WTC11 (cell line): ENCODE measurements around the gene DMKN. TPM values are rescaled to one million over a fixed set of nuclear protein-coding genes. Genes with fewer than 3 reads are reported as not detected.

Source experiments
- ATAC-seq: fragments of 200-7000 bp; cut with Tn5 transposase; 2 replicates; pipeline ENCODE4 v1.10.0; 2021; ENCODE audit warnings: mild to moderate bottlenecking, moderate library complexity
- CTCF ChIA-PET: fragments of 300-600 bp; sonication (Branson Sonifier 250); formaldehyde crosslinking; loops from one replicate; lab custom pipeline; 2021; ENCODE audit warnings: antibody characterized with exemption; lab: Charles Lee
- POLR2A ChIA-PET: fragments of 350-600 bp; sonication (Branson Sonifier 250); formaldehyde crosslinking; loops from one replicate; lab custom pipeline; 2021; ENCODE audit warnings: antibody characterized with exemption; lab: Charles Lee
- DNase-seq: peaks from one replicate; pipeline ENCODE4 v3.0.0; 2021; ENCODE audit warnings: low spot score
- H3K27ac Mint-ChIP-seq: 2 replicates; pipeline ENCODE4 v1.8.0; 2021; ENCODE audit warnings: mixed read lengths
- H3K27me3 Mint-ChIP-seq: 2 replicates; pipeline ENCODE4 v1.8.0; 2021; ENCODE audit warnings: low read depth, mild to moderate bottlenecking, moderate library complexity, mixed read lengths
- H3K36me3 Mint-ChIP-seq: 2 replicates; pipeline ENCODE4 v1.8.0; 2021; ENCODE audit warnings: mixed read lengths
- H3K4me1 Mint-ChIP-seq: 2 replicates; pipeline ENCODE4 v1.8.0; 2022; ENCODE audit warnings: mixed read lengths
- H3K4me3 Mint-ChIP-seq: 2 replicates; pipeline ENCODE4 v1.8.0; 2021; ENCODE audit warnings: mild to moderate bottlenecking, moderate library complexity, mixed read lengths
- H3K9me3 Mint-ChIP-seq: 2 replicates; pipeline ENCODE4 v1.8.0; 2021; ENCODE audit warnings: mixed read lengths
- CREB1 ChIP-seq: sonication (generic); formaldehyde crosslinking; IDR thresholded peaks from 2 replicates; pipeline ENCODE4 v1.8.0; 2023; ENCODE audit warnings: mild to moderate bottlenecking, missing genetic modification reagents
- CREM ChIP-seq: sonication (generic); formaldehyde crosslinking; IDR thresholded peaks from 2 replicates; pipeline ENCODE4 v1.8.1; 2022; ENCODE audit warnings: mild to moderate bottlenecking, missing genetic modification reagents, moderate library complexity
- GTF2I ChIP-seq: fragments of 250-450 bp; sonication (Bioruptor Pico); conservative IDR thresholded peaks from 2 replicates; pipeline ENCODE4 v1.4.0; 2021; ENCODE audit warnings: mild to moderate bottlenecking
- JAZF1 ChIP-seq: fragments of 250-450 bp; sonication (Bioruptor Pico); IDR thresholded peaks from 2 replicates; pipeline ENCODE4 v1.9.0; 2021; ENCODE audit warnings: moderate library complexity, mild to moderate bottlenecking, inconsistent platforms
- JUN ChIP-seq: sonication (generic); formaldehyde crosslinking; IDR thresholded peaks from 2 replicates; pipeline ENCODE4 v1.8.0; 2023; ENCODE audit warnings: mild to moderate bottlenecking, missing genetic modification reagents
- KAT7 ChIP-seq: sonication (generic); formaldehyde crosslinking; IDR thresholded peaks from 2 replicates; pipeline ENCODE4 v1.8.1; 2023; ENCODE audit warnings: missing genetic modification reagents, mild to moderate bottlenecking, borderline replicate concordance
- NR2C2 ChIP-seq: sonication (generic); formaldehyde crosslinking; IDR thresholded peaks from 2 replicates; pipeline ENCODE4 v1.8.0; 2022; ENCODE audit warnings: mild to moderate bottlenecking, missing genetic modification reagents
- PRRX2 ChIP-seq: fragments of 250-450 bp; sonication (Bioruptor Pico); IDR thresholded peaks from 2 replicates; pipeline ENCODE4 v1.8.0; 2021; ENCODE audit warnings: mild to moderate bottlenecking
- SOX15 ChIP-seq: fragments of 250-450 bp; sonication (Bioruptor Pico); IDR thresholded peaks from 2 replicates; pipeline ENCODE4 v1.9.0; 2021; ENCODE audit warnings: mild to moderate bottlenecking
- SP1 ChIP-seq: sonication (generic); formaldehyde crosslinking; conservative IDR thresholded peaks from 2 replicates; pipeline ENCODE4 v1.8.1; 2022; ENCODE audit warnings: missing genetic modification reagents
- ZBTB21 ChIP-seq: sonication (generic); formaldehyde crosslinking; IDR thresholded peaks from 2 replicates; pipeline ENCODE4 v1.8.1; 2023; ENCODE audit warnings: mild to moderate bottlenecking, missing genetic modification reagents, borderline replicate concordance
- ZNF219 ChIP-seq: sonication (generic); formaldehyde crosslinking; IDR thresholded peaks from 2 replicates; pipeline ENCODE4 v1.8.0; 2023; ENCODE audit warnings: missing genetic modification reagents, mild to moderate bottlenecking, borderline replicate concordance
- total RNA-seq: library from RNA; stranded (reverse); gene quantifications from 3 replicates; pipeline ENCODE4 v1.2.3, GENCODE V29; 2021
- TF ChIP-seq, protein P1 (sequence below): sonication (generic); formaldehyde crosslinking; IDR thresholded peaks from 2 replicates; pipeline ENCODE4 v1.8.1; 2023; ENCODE audit warnings: mild to moderate bottlenecking, missing genetic modification reagents, moderate library complexity
- TF ChIP-seq, protein P2 (sequence below): sonication (generic); formaldehyde crosslinking; conservative IDR thresholded peaks from 2 replicates; pipeline ENCODE4 v1.8.1; 2023; ENCODE audit warnings: mild to moderate bottlenecking, low read depth, missing genetic modification reagents, moderate library complexity
- TF ChIP-seq, protein P3 (sequence below): sonication (generic); formaldehyde crosslinking; IDR thresholded peaks from 2 replicates; pipeline ENCODE4 v1.8.1; 2023; ENCODE audit warnings: mild to moderate bottlenecking, missing genetic modification reagents
- TF ChIP-seq, protein P4 (sequence below): fragments of 250-450 bp; sonication (Bioruptor Pico); IDR thresholded peaks from 2 replicates; pipeline ENCODE4 v1.9.0; 2021; ENCODE audit warnings: mild to moderate bottlenecking
- TF ChIP-seq, protein P5 (sequence below): sonication (generic); formaldehyde crosslinking; conservative IDR thresholded peaks from 2 replicates; pipeline ENCODE4 v1.8.1; 2022; ENCODE audit warnings: mild to moderate bottlenecking, missing genetic modification reagents
- TF ChIP-seq, protein P6 (sequence below): sonication (generic); formaldehyde crosslinking; IDR thresholded peaks from 2 replicates; pipeline ENCODE4 v1.8.0; 2022; ENCODE audit warnings: missing genetic modification reagents
- TF ChIP-seq, protein P7 (sequence below): sonication (generic); formaldehyde crosslinking; IDR thresholded peaks from 2 replicates; pipeline ENCODE4 v1.8.1; 2022; ENCODE audit warnings: mild to moderate bottlenecking, moderate library complexity, missing genetic modification reagents

The DMKN gene
- total RNA-seq, 1 experiment from 2014 or later: 285 TPM

DNA sequence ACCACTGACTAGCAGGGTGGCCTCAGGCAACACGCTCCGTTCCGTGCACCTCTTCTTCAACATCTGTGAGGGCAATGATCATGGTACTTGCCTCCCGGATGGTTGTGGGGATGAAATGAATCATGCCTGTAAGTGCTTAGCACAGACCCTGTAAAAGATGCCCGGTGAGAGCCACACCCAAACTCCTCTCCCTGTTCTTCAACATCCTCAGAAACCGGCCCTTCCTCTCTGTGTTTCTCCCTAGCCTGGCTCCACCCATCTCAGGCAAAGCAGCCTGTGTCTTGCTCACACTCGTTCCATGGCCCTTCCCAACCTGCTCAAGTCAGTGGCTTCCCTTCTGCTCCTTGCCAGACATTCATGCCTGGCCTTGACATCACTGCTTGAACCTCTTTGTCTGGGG is 5.8 kb upstream of the DMKN start:
- no peaks in the 10 kb centered on the region; the same call in 1 of the 2 replicates for H3K27me3 Mint-ChIP-seq
- peaks cover 33% of the 10 kb centered on the region for H3K4me1 Mint-ChIP-seq
- H3K9me3 Mint-ChIP-seq: no peaks in the 10 kb centered on the region
- H3K4me3 Mint-ChIP-seq: no peak overlapping the region
- CTCF ChIA-PET: interaction anchor here (0.9 kb wide), 1 partner anchor 9 kb away, joined by 4 read pairs; no protein-coding TSS in a partner anchor
- DNase-seq (no peak), ATAC-seq (no peak; the same call in 1 of the 2 replicates)
- no peaks in the 10 kb centered on the region for H3K36me3 Mint-ChIP-seq
- TF ChIP-seq, protein P1, sequence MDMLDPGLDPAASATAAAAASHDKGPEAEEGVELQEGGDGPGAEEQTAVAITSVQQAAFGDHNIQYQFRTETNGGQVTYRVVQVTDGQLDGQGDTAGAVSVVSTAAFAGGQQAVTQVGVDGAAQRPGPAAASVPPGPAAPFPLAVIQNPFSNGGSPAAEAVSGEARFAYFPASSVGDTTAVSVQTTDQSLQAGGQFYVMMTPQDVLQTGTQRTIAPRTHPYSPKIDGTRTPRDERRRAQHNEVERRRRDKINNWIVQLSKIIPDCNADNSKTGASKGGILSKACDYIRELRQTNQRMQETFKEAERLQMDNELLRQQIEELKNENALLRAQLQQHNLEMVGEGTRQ (CRISPR knock-in tag): no peak
- no peak for TF ChIP-seq SOX15
- no peak for TF ChIP-seq JUN (CRISPR knock-in tag)
- TF ChIP-seq, protein P2, sequence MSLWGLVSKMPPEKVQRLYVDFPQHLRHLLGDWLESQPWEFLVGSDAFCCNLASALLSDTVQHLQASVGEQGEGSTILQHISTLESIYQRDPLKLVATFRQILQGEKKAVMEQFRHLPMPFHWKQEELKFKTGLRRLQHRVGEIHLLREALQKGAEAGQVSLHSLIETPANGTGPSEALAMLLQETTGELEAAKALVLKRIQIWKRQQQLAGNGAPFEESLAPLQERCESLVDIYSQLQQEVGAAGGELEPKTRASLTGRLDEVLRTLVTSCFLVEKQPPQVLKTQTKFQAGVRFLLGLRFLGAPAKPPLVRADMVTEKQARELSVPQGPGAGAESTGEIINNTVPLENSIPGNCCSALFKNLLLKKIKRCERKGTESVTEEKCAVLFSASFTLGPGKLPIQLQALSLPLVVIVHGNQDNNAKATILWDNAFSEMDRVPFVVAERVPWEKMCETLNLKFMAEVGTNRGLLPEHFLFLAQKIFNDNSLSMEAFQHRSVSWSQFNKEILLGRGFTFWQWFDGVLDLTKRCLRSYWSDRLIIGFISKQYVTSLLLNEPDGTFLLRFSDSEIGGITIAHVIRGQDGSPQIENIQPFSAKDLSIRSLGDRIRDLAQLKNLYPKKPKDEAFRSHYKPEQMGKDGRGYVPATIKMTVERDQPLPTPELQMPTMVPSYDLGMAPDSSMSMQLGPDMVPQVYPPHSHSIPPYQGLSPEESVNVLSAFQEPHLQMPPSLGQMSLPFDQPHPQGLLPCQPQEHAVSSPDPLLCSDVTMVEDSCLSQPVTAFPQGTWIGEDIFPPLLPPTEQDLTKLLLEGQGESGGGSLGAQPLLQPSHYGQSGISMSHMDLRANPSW (CRISPR knock-in tag): no peak
- TF ChIP-seq KAT7: no peak
- no peak for TF ChIP-seq CREM
- no peak for TF ChIP-seq NR2C2 (CRISPR knock-in tag)
- TF ChIP-seq GTF2I (CRISPR knock-in tag): no peak
- no peak for TF ChIP-seq ZBTB21 (CRISPR knock-in tag)
- no peak for TF ChIP-seq SP1 (CRISPR knock-in tag)
- TF ChIP-seq JAZF1 (CRISPR knock-in tag): no peak
- no peak for TF ChIP-seq PRRX2 (CRISPR knock-in tag)
- no peak for TF ChIP-seq CREB1 (CRISPR knock-in tag)
- TF ChIP-seq, protein P3, sequence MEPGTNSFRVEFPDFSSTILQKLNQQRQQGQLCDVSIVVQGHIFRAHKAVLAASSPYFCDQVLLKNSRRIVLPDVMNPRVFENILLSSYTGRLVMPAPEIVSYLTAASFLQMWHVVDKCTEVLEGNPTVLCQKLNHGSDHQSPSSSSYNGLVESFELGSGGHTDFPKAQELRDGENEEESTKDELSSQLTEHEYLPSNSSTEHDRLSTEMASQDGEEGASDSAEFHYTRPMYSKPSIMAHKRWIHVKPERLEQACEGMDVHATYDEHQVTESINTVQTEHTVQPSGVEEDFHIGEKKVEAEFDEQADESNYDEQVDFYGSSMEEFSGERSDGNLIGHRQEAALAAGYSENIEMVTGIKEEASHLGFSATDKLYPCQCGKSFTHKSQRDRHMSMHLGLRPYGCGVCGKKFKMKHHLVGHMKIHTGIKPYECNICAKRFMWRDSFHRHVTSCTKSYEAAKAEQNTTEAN (CRISPR knock-in tag): no peak
- TF ChIP-seq, protein P4, sequence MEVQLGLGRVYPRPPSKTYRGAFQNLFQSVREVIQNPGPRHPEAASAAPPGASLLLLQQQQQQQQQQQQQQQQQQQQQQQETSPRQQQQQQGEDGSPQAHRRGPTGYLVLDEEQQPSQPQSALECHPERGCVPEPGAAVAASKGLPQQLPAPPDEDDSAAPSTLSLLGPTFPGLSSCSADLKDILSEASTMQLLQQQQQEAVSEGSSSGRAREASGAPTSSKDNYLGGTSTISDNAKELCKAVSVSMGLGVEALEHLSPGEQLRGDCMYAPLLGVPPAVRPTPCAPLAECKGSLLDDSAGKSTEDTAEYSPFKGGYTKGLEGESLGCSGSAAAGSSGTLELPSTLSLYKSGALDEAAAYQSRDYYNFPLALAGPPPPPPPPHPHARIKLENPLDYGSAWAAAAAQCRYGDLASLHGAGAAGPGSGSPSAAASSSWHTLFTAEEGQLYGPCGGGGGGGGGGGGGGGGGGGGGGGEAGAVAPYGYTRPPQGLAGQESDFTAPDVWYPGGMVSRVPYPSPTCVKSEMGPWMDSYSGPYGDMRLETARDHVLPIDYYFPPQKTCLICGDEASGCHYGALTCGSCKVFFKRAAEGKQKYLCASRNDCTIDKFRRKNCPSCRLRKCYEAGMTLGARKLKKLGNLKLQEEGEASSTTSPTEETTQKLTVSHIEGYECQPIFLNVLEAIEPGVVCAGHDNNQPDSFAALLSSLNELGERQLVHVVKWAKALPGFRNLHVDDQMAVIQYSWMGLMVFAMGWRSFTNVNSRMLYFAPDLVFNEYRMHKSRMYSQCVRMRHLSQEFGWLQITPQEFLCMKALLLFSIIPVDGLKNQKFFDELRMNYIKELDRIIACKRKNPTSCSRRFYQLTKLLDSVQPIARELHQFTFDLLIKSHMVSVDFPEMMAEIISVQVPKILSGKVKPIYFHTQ (CRISPR knock-in tag): no peak
- TF ChIP-seq, protein P5, sequence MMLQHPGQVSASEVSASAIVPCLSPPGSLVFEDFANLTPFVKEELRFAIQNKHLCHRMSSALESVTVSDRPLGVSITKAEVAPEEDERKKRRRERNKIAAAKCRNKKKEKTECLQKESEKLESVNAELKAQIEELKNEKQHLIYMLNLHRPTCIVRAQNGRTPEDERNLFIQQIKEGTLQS (CRISPR knock-in tag): no peak
- POLR2A ChIA-PET: interaction anchor here (0.5 kb wide), 1 partner anchor 141 kb away, joined by 3 read pairs; no protein-coding TSS in a partner anchor
- no peak overlapping the region for H3K27ac Mint-ChIP-seq

DNA sequence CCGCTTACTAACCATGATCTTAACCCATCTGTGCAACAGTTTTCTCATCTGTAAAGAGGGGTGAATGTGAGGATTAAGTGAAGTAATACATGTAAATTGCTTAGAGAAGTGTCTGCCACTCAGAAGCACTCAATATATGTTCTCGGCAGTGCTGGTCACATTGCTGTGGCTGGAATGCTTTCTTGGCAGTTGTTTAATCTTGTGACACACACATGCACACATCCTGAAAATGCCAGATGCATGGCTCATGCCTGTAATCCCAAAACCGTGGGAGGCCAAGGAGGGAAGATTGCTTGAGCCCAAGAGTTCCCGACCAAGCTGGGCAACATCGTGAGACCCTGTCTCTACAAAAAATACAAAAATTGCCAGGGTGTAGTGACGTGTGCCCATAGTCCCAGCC is 4.9 kb upstream of the DMKN start:
- peaks cover 31% of the 10 kb centered on the region for H3K4me1 Mint-ChIP-seq
- H3K27me3 Mint-ChIP-seq: no peaks in the 10 kb centered on the region; the same call in none of the 2 replicates
- no peak overlapping the region for H3K4me3 Mint-ChIP-seq
- no peak for DNase-seq
- no peak for ATAC-seq
- POLR2A ChIA-PET: no interaction called here
- no peak overlapping the region for H3K27ac Mint-ChIP-seq
- CTCF ChIA-PET: no interaction called here
- H3K36me3 Mint-ChIP-seq: no peaks in the 10 kb centered on the region
- H3K9me3 Mint-ChIP-seq: no peaks in the 10 kb centered on the region
- TF ChIP-seq ZNF219 (CRISPR knock-in tag): no peak
- TF ChIP-seq CREB1 (CRISPR knock-in tag): no peak
- TF ChIP-seq, protein P6, sequence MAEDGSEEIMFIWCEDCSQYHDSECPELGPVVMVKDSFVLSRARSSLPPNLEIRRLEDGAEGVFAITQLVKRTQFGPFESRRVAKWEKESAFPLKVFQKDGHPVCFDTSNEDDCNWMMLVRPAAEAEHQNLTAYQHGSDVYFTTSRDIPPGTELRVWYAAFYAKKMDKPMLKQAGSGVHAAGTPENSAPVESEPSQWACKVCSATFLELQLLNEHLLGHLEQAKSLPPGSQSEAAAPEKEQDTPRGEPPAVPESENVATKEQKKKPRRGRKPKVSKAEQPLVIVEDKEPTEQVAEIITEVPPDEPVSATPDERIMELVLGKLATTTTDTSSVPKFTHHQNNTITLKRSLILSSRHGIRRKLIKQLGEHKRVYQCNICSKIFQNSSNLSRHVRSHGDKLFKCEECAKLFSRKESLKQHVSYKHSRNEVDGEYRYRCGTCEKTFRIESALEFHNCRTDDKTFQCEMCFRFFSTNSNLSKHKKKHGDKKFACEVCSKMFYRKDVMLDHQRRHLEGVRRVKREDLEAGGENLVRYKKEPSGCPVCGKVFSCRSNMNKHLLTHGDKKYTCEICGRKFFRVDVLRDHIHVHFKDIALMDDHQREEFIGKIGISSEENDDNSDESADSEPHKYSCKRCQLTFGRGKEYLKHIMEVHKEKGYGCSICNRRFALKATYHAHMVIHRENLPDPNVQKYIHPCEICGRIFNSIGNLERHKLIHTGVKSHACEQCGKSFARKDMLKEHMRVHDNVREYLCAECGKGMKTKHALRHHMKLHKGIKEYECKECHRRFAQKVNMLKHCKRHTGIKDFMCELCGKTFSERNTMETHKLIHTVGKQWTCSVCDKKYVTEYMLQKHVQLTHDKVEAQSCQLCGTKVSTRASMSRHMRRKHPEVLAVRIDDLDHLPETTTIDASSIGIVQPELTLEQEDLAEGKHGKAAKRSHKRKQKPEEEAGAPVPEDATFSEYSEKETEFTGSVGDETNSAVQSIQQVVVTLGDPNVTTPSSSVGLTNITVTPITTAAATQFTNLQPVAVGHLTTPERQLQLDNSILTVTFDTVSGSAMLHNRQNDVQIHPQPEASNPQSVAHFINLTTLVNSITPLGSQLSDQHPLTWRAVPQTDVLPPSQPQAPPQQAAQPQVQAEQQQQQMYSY (CRISPR knock-in tag): no peak
- TF ChIP-seq, protein P7, sequence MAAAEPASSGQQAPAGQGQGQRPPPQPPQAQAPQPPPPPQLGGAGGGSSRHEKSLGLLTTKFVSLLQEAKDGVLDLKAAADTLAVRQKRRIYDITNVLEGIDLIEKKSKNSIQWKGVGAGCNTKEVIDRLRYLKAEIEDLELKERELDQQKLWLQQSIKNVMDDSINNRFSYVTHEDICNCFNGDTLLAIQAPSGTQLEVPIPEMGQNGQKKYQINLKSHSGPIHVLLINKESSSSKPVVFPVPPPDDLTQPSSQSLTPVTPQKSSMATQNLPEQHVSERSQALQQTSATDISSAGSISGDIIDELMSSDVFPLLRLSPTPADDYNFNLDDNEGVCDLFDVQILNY (CRISPR knock-in tag): no peak
